Sigmoid colon (tissue), 7 donors: Measurements from ENCODE around the gene ALKBH6. TPM values are rescaled to one million over a fixed set of nuclear protein-coding genes. Genes with fewer than 3 reads are reported as not detected.

Experiments
- DNase-seq: peaks from one replicate; pipeline ENCODE4 v3.0.0-alpha.2; 2019
- H3K27ac ChIP-seq, 4 donors: fragments of 200-600 bp; sonication (generic); one replicate each; pipeline ENCODE4 v1.5.1; 2016 to 2019; ENCODE audit warnings: mild to moderate bottlenecking in 1 of 4
- H3K27me3 ChIP-seq, 3 donors: fragments of 200-600 bp; sonication (generic); one replicate each; pipeline ENCODE4 v1.5.1; 2019; ENCODE audit warnings: mild to moderate bottlenecking in 1 of 3
- H3K36me3 ChIP-seq, 4 donors: fragments of 200-600 bp; sonication (generic); one replicate each; pipeline ENCODE4 v1.5.1; 2016 to 2019
- H3K4me1 ChIP-seq, 4 donors: fragments of 200-600 bp; sonication (generic); one replicate each; pipeline ENCODE4 v1.5.1; 2017 to 2019
- H3K4me3 ChIP-seq, 4 donors: fragments of 200-600 bp; sonication (generic); one replicate each; pipeline ENCODE4 v1.5.1; 2017 to 2019; ENCODE audit warnings: mild to moderate bottlenecking in 2 of 4, moderate library complexity in 1 of 4
- H3K9me3 ChIP-seq, 4 donors: fragments of 200-600 bp in 3 of 4; sonication (generic) in 3 of 4; one replicate each; pipeline versions ENCODE4 v1.5.1 to v1.6.1; 2013 to 2019
- CTCF ChIP-seq, 4 experiments: fragments of 450-650 bp in 3 of 4; fragments of 200-600 bp in 1 of 4; IDR thresholded peaks; one replicate each; pipeline ENCODE4 v1.5.1; 2016 to 2019; ENCODE audit warnings: antibody characterized with exemption in 4 of 4, mild to moderate bottlenecking in 3 of 4, moderate library complexity in 2 of 4
- EP300 ChIP-seq, 4 donors: sonication (generic); formaldehyde crosslinking; IDR thresholded peaks; one replicate each; pipeline ENCODE4 v1.6.1; 2017; ENCODE audit warnings: antibody characterized with exemption in 4 of 4
- POLR2A ChIP-seq, 2 donors: fragments of 450-650 bp; IDR thresholded peaks; one replicate each; pipeline ENCODE4 v1.6.1; 2016; ENCODE audit warnings: antibody characterized with exemption in 2 of 2, mild to moderate bottlenecking in 2 of 2, moderate library complexity in 2 of 2
- POLR2AphosphoS5 ChIP-seq, 4 donors: sonication (generic); formaldehyde crosslinking; IDR thresholded peaks; one replicate each; pipeline ENCODE4 v1.6.1; 2017; ENCODE audit warnings: antibody characterized with exemption in 4 of 4
- WGBS, 2 donors: extraction: QIAGEN DNeasy Blood & Tissue Kit; methylation state at CpG; one replicate each; pipeline ENCODE4 v1.1.7; 2013; 5-methylcytosine and 5-hydroxymethylcytosine counted together
- intact Hi-C: fragments of 100-400 bp; cut with DNase I; formaldehyde crosslinking; loops from one replicate; pipeline ENCODE4 v1.15.1; 2023
- polyA plus RNA-seq, 3 donors: library from polyadenylated mRNA; stranded (reverse); fragments of 200-250 nt; gene quantifications; one replicate each; pipeline ENCODE4 v1.2.3, GENCODE V29; 2013
- total RNA-seq, 4 donors: library from RNA; depleted of rRNA; stranded (reverse); fragments of >200 nt; gene quantifications; one replicate each; pipeline ENCODE4 v1.1.0, GENCODE V29; 2016
- donor health status: healthy with polysubstance abuse.
- donor health status: Bipolar disorder and iron deficiency.
- donor health status: healthy.

ALKBH6 gene
- total and polyA plus RNA-seq, 7 donors: 12.0 to 31.7 (median 24.4) TPM

- no peak for TF ChIP-seq CTCF (IDR thresholded peaks at IDR 0.05)
- no peak for TF ChIP-seq EP300 (IDR thresholded peaks at IDR 0.05)
- TF ChIP-seq POLR2A (IDR thresholded peaks at IDR 0.05): no peak
- no peak for TF ChIP-seq POLR2AphosphoS5 (IDR thresholded peaks at IDR 0.05)
- no peaks in the 10 kb centered on the region for H3K9me3 ChIP-seq
- H3K36me3 ChIP-seq: no peaks in the 10 kb centered on the region
- intact Hi-C loops: no loop called here
- WGBS, 2 donors: 94 to 95% methylated on average over 4 of the region's 4 CpGs
- H3K27me3 ChIP-seq: peaks cover 11 to 46% (median 26%) of the 10 kb centered on the region in 3 donors
- H3K27ac ChIP-seq: no peak overlapping the region
- no peak for DNase-seq
- no peak overlapping the region for H3K4me3 ChIP-seq
- H3K4me1 ChIP-seq: peaks cover 0 to 20% (median 18%) of the 10 kb centered on the region in 4 donors
Measured at GRCh38 chr19:35990156-35990555, 23.9 kb downstream of the ALKBH6 start.

GRCh38 chr19:35988824-35989223 lies 25.2 kb downstream of the ALKBH6 start:
- H3K4me1 ChIP-seq: peaks cover 0 to 11% (median 10%) of the 10 kb centered on the region in 4 donors
- no peaks in the 10 kb centered on the region for H3K36me3 ChIP-seq
- no peak for TF ChIP-seq POLR2AphosphoS5 (IDR thresholded peaks at IDR 0.05)
- 87 to 93% methylated on average over 3 of the region's 3 CpGs for WGBS, 2 donors
- H3K4me3 ChIP-seq: no peak overlapping the region
- no peaks in the 10 kb centered on the region for H3K9me3 ChIP-seq
- intact Hi-C loops: no loop called here
- no peak for DNase-seq
- H3K27ac ChIP-seq: no peak overlapping the region
- H3K27me3 ChIP-seq: peaks cover 11 to 54% (median 27%) of the 10 kb centered on the region in 3 donors

- Histone ChIP-seq H3K27me3 (peaks cover 11 to 60% (median 27%) of the 10 kb centered on the region in 3 donors), H3K36me3 (no peaks in the 10 kb centered on the region), H3K4me3 (peak overlapping the region in 3 of 4 donors; percentile 25 to 38 (median 32)), H3K9me3 (no peaks in the 10 kb centered on the region), H3K27ac (no peak overlapping the region), H3K4me1 (peaks cover 0 to 11% (median 9%) of the 10 kb centered on the region in 4 donors)
- no peak for DNase-seq
- TF ChIP-seq EP300 (IDR thresholded peaks at IDR 0.05) (no peak), POLR2AphosphoS5 (IDR thresholded peaks at IDR 0.05) (no peak), CTCF (IDR thresholded peaks at IDR 0.05) (no peak), POLR2A (IDR thresholded peaks at IDR 0.05) (no peak)
- intact Hi-C loops: no loop called here
- WGBS, 2 donors: 22 to 33% methylated on average over 8 of the region's 8 CpGs
Measured at GRCh38 chr19:35987571-35987896, 26.5 kb downstream of the ALKBH6 start.

DNA sequence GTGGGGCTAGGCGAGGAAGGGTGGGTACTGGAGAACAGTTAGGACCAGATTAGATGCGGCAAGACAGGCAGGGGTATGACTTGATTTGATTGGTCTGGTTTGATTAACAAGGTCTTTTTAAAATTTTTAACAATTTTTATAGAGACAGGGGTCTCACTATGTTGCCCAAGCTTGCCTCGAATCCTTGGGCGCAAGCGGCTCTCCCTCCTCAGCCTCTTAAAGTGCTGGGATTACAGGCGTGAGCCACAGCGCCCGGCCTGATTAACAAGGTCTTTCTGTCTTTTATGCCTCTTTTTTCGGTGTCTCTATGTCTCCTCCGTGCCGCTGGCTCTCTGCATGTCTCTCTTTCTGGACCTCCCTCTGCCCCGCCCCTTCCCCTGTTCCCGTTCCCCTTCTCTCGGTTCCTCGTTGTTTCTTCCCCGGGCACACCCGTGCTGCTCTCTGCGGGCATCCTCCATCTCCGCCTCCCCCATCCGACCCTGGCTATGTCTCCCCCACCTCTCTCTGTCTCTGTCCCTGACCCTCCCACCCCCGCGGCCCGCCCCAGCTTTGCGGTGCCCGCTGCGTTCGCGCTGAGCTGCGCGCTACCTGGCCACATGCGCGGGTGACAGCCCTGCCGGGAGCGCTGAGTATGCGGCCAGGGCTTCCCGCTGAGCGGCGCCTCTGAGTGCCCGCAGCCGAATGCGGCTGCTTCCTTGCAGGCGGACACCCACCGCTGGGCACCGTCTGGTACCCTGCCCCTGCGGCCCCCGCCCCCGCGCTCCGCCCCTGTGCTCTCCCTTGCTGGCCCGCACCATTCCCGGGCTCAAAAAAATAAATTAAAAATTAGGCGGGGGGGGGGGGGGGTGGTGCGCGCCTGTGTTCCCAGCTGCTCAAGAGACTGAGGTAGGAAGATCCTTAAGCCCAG lies 27.1 kb downstream of the ALKBH6 start:
- Histone ChIP-seq H3K27me3 (peaks cover 11 to 64% (median 27%) of the 10 kb centered on the region in 3 donors), H3K9me3 (no peaks in the 10 kb centered on the region), H3K4me3 (peak overlapping the region in 3 of 4 donors; percentile 25 to 38 (median 32)), H3K27ac (no peak overlapping the region), H3K4me1 (peaks cover 0 to 11% (median 9%) of the 10 kb centered on the region in 4 donors), H3K36me3 (no peaks in the 10 kb centered on the region)
- DNase-seq: no peak
- TF ChIP-seq EP300 (IDR thresholded peaks at IDR 0.05): no peak
- TF ChIP-seq POLR2A (IDR thresholded peaks at IDR 0.05): no peak
- no peak for TF ChIP-seq CTCF (IDR thresholded peaks at IDR 0.05)
- TF ChIP-seq POLR2AphosphoS5 (IDR thresholded peaks at IDR 0.05): no peak
- intact Hi-C loops: no loop called here
- WGBS, 2 donors: 8 to 9% methylated on average over 54 of the region's 54 CpGs

DNA sequence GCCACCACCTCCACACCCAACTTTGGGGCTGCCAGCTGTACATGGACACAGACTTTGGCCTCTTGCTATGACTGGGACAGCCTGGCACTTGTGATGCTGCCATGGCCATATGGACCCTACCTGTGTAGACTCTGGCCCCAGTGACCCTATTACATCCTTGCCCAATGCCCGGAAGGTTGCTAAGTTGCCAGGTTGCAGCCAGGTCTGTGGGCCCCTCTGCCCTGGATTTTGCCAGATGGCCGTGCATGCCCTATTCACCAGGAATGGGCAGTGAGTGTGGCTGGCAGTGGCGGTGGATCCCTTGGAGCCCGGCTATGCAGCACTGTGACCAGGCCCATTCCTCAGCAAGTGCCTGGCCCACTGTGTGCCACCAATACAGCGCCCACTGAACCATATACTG lies 27.9 kb downstream of the ALKBH6 start:
- H3K27me3 ChIP-seq: peaks cover 11 to 64% (median 27%) of the 10 kb centered on the region in 3 donors
- no peak overlapping the region for H3K27ac ChIP-seq
- no peaks in the 10 kb centered on the region for H3K36me3 ChIP-seq
- no peak overlapping the region for H3K4me3 ChIP-seq
- no peaks in the 10 kb centered on the region for H3K9me3 ChIP-seq
- TF ChIP-seq POLR2A (IDR thresholded peaks at IDR 0.05) (no peak), EP300 (IDR thresholded peaks at IDR 0.05) (no peak), CTCF (IDR thresholded peaks at IDR 0.05) (no peak), POLR2AphosphoS5 (IDR thresholded peaks at IDR 0.05) (no peak)
- H3K4me1 ChIP-seq: peaks cover 0 to 11% (median 9%) of the 10 kb centered on the region in 4 donors
- no peak for DNase-seq
- intact Hi-C loops: no loop called here
- 88 to 93% methylated on average over 5 of the region's 5 CpGs for WGBS, 2 donors
